ENCODE data around the gene KCTD13. TPM values are rescaled to one million over a fixed set of nuclear protein-coding genes. Genes with fewer than 3 reads are reported as not detected.
"Not testable (repeated sequence)": the region's sequence is repeated elsewhere in the genome, so short reads cannot be mapped to it uniquely, and the experiment has no call there.

KCTD13 gene
- total RNA-seq, 1 donor from 2014 or later: 58.8 TPM

DNA sequence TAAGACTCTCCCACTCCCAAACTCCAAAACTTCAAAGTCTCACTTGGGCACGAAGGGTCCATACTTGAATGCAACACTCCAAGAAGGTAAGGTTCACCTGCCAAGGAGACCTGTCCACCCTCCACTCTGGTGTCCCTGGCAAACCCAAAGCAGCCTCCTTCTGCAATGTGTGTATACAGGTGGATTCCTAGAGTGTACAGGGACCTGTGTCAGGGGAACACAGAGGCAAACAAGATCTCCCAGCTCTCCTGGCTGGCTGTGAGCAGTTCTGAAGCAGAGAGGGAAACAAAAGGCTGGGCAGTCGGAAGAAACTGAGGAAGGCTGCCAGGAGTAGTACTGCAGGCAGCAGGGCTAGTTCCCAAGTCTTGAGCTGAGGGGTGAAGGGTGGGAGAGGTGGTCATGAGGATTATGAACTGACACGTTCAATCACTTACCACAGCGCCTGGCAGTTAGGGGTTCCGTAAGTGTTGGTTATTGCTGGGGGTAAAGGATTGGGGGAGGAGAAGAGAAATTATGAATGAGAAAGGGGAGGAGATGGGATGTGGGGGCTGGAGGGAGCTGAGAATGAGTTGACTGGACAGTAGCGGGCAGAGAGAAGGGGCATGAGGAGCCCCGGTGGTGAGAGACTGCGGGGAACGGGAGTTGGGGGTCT, 795 bp downstream of the KCTD13 start:
- intact Hi-C loops (cut with micrococcal nuclease): loop anchor here (1.0 to 10.0 kb wide), 2 partner anchors 36 to 120 kb away; partner anchors contain the start of gene MAZ
- Mint-ChIP-seq H3K36me3 (ENCODE audit: low read depth) (peaks cover 32% of the 10 kb centered on the region), H3K27me3 (no peaks in the 10 kb centered on the region), H3K4me3 (peak overlapping the region; percentile 91), H3K27ac (peak overlapping the region; percentile 90), H3K4me1 (peaks cover 37% of the 10 kb centered on the region), H3K9me3 (no peaks in the 10 kb centered on the region)
- DNase-seq: peak; percentile 65

DNA sequence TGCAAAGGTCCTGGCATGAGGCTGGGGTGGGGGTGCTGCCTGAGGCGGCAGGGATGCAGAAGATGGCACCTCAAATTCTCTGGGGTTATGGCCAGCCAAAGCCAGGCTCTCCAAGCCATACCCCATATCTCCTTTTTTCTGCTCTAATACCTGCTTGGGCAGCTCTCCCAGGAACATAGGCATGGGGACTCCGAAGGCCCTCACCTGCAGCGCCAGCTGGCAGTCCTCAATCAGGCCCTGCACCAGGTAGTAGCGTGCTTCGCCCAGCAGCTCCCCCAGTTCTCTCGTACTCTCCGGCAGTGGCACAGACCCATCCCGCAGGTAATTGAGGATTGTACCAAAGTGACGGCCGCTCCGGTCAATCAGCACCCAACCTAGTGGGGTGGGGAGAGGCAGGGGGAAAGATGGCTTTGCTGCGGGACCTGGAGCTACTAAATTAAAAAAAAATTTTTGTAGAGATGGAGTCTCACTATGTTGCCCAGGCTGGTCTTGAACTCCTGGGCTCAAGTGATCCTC, 3.0 kb downstream of the KCTD13 start:
- no peaks in the 10 kb centered on the region for H3K9me3 Mint-ChIP-seq
- intact Hi-C loops (cut with micrococcal nuclease): loop anchor here (10.0 kb wide), 1 partner anchor 118 kb away; the partner anchor contains the start of gene MAZ
- peaks cover 37% of the 10 kb centered on the region for H3K4me1 Mint-ChIP-seq
- H3K27me3 Mint-ChIP-seq: no peaks in the 10 kb centered on the region
- no peak for DNase-seq
- H3K4me3 Mint-ChIP-seq: no peak overlapping the region
- H3K27ac Mint-ChIP-seq: no peak overlapping the region
- H3K36me3 Mint-ChIP-seq (ENCODE audit: low read depth): peaks cover 42% of the 10 kb centered on the region

- Mint-ChIP-seq H3K9me3 (no peaks in the 10 kb centered on the region), H3K27me3 (no peaks in the 10 kb centered on the region), H3K36me3 (ENCODE audit: low read depth) (peaks cover 43% of the 10 kb centered on the region), H3K27ac (no peak overlapping the region), H3K4me3 (no peak overlapping the region), H3K4me1 (peaks cover 33% of the 10 kb centered on the region)
- intact Hi-C loops (cut with micrococcal nuclease): loop anchor here (10.0 kb wide), 1 partner anchor 118 kb away; the partner anchor contains the start of gene MAZ
- DNase-seq: no peak
These were observed 3.7 kb downstream of the KCTD13 start for GRCh38 chr16:29922326-29922725.

DNA sequence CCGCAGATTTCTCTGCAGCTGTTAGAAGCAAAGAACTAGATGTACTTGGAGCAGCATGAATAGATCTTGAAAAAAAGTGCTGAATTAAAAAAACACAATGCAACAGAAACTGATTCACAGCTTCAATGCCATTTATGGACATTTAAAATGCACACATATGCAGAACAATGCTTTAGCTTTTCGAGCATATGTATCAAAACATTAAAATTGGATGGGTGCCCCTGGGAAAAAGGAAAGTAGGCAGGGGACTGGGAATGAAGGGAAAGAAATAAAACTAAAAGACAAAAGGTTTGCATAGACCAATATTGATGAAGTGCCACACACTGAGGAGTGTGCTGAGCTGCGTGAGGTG, 5.0 kb downstream of the KCTD13 start:
- Mint-ChIP-seq H3K4me1 (peaks cover 22% of the 10 kb centered on the region), H3K27ac (peak overlapping the region; percentile 1), H3K36me3 (ENCODE audit: low read depth) (peaks cover 43% of the 10 kb centered on the region), H3K4me3 (no peak overlapping the region), H3K9me3 (no peaks in the 10 kb centered on the region), H3K27me3 (no peaks in the 10 kb centered on the region)
- intact Hi-C loops (cut with micrococcal nuclease): loop anchor here (10.0 kb wide), 1 partner anchor 116 kb away; the partner anchor contains the start of gene MAZ
- no peak for DNase-seq

GRCh38 chr16:29920288-29921033, 5.6 kb downstream of the KCTD13 start:
- Mint-ChIP-seq H3K4me1 (peaks cover 26% of the 10 kb centered on the region), H3K9me3 (no peaks in the 10 kb centered on the region), H3K4me3 (no peak overlapping the region), H3K27me3 (no peaks in the 10 kb centered on the region), H3K27ac (peak overlapping the region; percentile 1), H3K36me3 (ENCODE audit: low read depth) (peaks cover 46% of the 10 kb centered on the region)
- DNase-seq: no peak
- intact Hi-C loops (cut with micrococcal nuclease): loop anchor here (10.0 kb wide), 1 partner anchor 116 kb away; the partner anchor contains the start of gene MAZ

DNA sequence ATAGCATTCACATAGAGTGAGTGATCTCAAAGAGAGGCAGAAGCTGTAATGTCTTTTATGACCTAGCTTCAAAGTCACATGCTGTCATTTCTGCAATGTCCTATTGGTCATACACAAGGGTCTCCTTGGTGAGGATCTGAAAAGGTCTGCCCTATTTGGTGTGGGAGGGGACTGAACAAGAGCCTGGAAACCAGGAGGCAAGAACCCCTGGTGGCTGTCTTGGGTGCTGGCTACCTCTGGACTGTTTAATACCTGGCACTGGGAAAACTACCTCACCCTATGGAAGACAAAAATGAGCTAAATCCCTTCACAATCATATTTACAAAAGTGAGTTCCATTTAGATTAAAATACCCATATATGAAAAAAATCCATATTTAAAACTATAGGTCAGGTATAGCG, 9.0 kb downstream of the KCTD13 start:
- no peak for DNase-seq
- no peak overlapping the region for H3K4me3 Mint-ChIP-seq
- intact Hi-C loops (cut with micrococcal nuclease): no loop called here
- H3K36me3 Mint-ChIP-seq (ENCODE audit: low read depth): peaks cover 38% of the 10 kb centered on the region
- H3K27ac Mint-ChIP-seq: no peak overlapping the region
- no peaks in the 10 kb centered on the region for H3K27me3 Mint-ChIP-seq
- H3K4me1 Mint-ChIP-seq: peaks cover 9% of the 10 kb centered on the region
- no peaks in the 10 kb centered on the region for H3K9me3 Mint-ChIP-seq

GRCh38 chr16:29915590-29916247, 10.3 kb downstream of the KCTD13 start:
- Mint-ChIP-seq H3K27ac (no peak overlapping the region), H3K9me3 (no peaks in the 10 kb centered on the region), H3K27me3 (no peaks in the 10 kb centered on the region), H3K4me3 (no peak overlapping the region), H3K4me1 (peaks cover 7% of the 10 kb centered on the region), H3K36me3 (ENCODE audit: low read depth) (peaks cover 28% of the 10 kb centered on the region)
- DNase-seq: no peak
- intact Hi-C loops (cut with micrococcal nuclease): no loop called here

DNA sequence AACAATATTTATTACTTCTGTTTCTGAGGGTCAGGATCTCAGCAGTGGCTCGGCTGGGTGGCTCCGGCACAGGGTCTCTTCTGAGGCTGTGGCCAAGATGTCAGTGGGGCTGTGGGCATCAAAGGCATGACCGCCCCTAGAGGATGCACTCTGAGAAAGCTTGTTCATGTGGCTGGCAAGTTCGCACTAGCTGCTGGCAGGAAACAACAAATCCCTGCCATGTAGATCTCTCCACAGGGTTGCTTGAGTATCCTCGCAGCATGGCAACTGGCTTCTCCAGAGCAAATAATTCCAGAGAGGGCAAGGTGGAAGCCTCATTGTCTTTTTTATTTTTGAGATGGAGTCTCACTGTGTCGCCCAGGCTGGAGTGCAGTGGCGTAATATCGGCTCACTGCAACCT, 12.5 kb downstream of the KCTD13 start:
- H3K36me3 Mint-ChIP-seq (ENCODE audit: low read depth): peaks cover 13% of the 10 kb centered on the region
- H3K4me1 Mint-ChIP-seq: peaks cover 5% of the 10 kb centered on the region
- H3K4me3 Mint-ChIP-seq: no peak overlapping the region
- DNase-seq: no peak
- no peaks in the 10 kb centered on the region for H3K27me3 Mint-ChIP-seq
- intact Hi-C loops (cut with micrococcal nuclease): no loop called here
- H3K27ac Mint-ChIP-seq: no peak overlapping the region
- H3K9me3 Mint-ChIP-seq: no peaks in the 10 kb centered on the region

DNA sequence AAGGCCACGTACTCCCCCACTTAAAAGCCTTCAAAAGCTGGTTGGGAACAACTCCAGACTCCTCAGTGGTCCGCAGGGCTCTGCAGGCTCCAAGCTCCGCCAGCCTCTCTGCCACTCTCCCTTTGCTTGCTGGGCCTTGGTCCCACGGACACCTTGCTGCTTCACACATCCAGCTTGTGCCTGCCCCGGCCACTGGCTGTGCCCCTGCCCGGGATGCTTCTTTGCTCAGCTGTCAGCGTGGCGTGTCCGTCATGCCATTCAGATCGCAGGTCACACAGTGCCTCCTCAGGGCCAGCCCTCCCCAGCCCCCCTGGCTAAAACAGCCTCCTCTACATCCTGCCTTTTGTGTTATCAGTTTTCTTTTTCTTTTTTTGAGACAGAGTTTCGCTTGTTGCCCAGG, 13.9 kb downstream of the KCTD13 start:
- Mint-ChIP-seq H3K4me1 (peaks cover 5% of the 10 kb centered on the region), H3K27ac (no peak overlapping the region), H3K36me3 (ENCODE audit: low read depth) (peaks cover 15% of the 10 kb centered on the region), H3K27me3 (no peaks in the 10 kb centered on the region), H3K4me3 (no peak overlapping the region), H3K9me3 (no peaks in the 10 kb centered on the region)
- intact Hi-C loops (cut with micrococcal nuclease): no loop called here
- DNase-seq: no peak

DNA sequence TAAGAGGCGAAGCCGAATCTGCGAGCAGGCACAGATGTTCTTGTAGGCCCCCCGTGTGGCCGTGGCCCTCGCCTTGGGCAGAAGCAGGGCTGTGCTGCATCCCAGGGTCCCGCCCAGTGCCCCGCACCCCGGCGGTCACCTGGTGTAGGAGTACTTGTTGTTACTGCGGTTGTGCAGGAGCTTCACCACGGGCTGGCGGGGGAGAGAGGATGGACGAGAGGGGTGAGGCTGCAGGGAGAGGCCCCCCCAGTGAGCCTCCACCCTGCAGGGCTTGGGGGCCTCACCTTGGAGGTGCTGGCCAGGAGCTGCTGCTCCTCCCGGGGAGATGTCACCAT, 14.4 kb downstream of the KCTD13 start:
- Mint-ChIP-seq H3K9me3 (no peaks in the 10 kb centered on the region), H3K4me1 (peaks cover 5% of the 10 kb centered on the region), H3K36me3 (ENCODE audit: low read depth) (peaks cover 15% of the 10 kb centered on the region), H3K27ac (no peak overlapping the region), H3K27me3 (no peaks in the 10 kb centered on the region), H3K4me3 (no peak overlapping the region)
- no peak for DNase-seq
- intact Hi-C loops (cut with micrococcal nuclease): no loop called here

DNA sequence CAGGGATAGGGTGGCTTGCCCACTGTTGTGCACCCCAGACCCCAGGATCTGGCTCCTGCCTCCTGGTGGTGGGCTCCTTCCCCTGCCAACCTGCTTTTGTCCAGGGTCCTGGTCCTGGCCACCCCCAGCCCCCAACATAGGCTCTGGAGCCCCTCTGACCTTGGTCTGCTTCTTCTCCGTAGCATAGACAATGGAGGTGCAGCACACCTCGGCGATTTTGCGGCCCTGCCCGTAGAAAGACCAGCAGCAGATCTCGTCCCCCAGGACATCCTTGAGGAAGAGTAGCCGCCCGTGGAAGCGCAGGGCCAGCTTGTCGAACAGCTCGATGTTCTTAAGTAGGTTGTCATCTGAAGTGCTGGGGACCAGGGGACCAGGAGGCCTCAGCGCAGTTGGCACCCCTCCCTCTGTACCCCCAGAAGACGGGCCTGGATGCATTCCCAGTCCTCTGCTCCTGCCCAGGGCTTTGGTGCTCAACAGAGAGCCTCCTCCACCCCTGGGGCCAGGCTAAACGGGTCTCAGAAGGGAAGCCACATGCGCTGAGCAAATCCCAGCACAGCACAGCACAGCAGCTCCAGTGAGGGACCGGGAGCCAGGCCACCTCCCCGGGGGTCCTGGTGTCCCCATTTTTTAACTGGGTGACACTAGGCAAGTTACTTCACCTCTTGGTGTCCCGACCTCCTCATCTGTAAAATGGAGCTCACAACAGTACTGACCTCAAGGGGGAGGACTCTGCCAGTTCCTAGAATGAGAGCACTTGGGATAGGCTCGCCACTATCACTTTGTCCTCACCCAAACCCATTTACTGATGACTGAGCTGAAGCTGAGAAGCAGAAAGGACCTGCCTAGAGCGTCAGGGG, 15.0 kb downstream of the KCTD13 start:
- Mint-ChIP-seq H3K27ac (no peak overlapping the region), H3K4me3 (no peak overlapping the region), H3K4me1 (peaks cover 4% of the 10 kb centered on the region), H3K36me3 (ENCODE audit: low read depth) (peaks cover 18% of the 10 kb centered on the region), H3K27me3 (no peaks in the 10 kb centered on the region), H3K9me3 (no peaks in the 10 kb centered on the region)
- intact Hi-C loops (cut with micrococcal nuclease): no loop called here
- DNase-seq: no peak

GRCh38 chr16:29909851-29910250, 16.2 kb downstream of the KCTD13 start:
- H3K9me3 Mint-ChIP-seq: not testable (repeated sequence)

GRCh38 chr16:29909391-29909790, 16.6 kb downstream of the KCTD13 start:
- no peaks in the 10 kb centered on the region for H3K4me1 Mint-ChIP-seq
- H3K27ac Mint-ChIP-seq: no peak overlapping the region
- H3K4me3 Mint-ChIP-seq: no peak overlapping the region
- no peaks in the 10 kb centered on the region for H3K27me3 Mint-ChIP-seq
- no peak for DNase-seq
- H3K36me3 Mint-ChIP-seq (ENCODE audit: low read depth): peaks cover 15% of the 10 kb centered on the region
- intact Hi-C loops (cut with micrococcal nuclease): no loop called here
- H3K9me3 Mint-ChIP-seq: no peaks in the 10 kb centered on the region

More at GRCh38 chr16:29909851-29910250, 16.2 kb downstream of the KCTD13 start:
- H3K27me3 Mint-ChIP-seq; intact Hi-C loops (cut with micrococcal nuclease); H3K4me3 Mint-ChIP-seq; DNase-seq; H3K4me1 Mint-ChIP-seq; H3K27ac Mint-ChIP-seq: not testable (repeated sequence)
- H3K36me3 Mint-ChIP-seq (ENCODE audit: low read depth): peaks cover 15% of the 10 kb centered on the region
